NCI-H2227 (cell line): ENCODE data around the gene C17orf100.
A peak's percentile ranks its signal among the peaks of the same experiment; 100 is the strongest.

Source experiments
- DNase-seq: peaks from one replicate; lab custom pipeline; 2025; ENCODE audit not compliant: unreplicated experiment; lab: John Stamatoyannopoulos, UW

Gene C17orf100

GRCh38 chr17:6651354-6651918, at the start of gene C17orf100, which contains the start of gene MED31:
TSS of gene C17orf100 (plus strand) at chr17:6651762. CDS start at chr17:6651914, 152 bp downstream.
TSS of gene MED31 (minus strand) at chr17:6651605. CDS start at chr17:6651528, 77 bp downstream.
- peak; percentile 92 for DNase-seq

GRCh38 chr17:6602141-6602540, 49.4 kb upstream of the C17orf100 start:
- DNase-seq = no peak

GRCh38 chr17:6603744-6604325, 47.7 kb upstream of the C17orf100 start:
- no peak for DNase-seq

GRCh38 chr17:6605142-6605541, 46.4 kb upstream of the C17orf100 start:
- DNase-seq = no peak

- DNase-seq = no peak
Measured at GRCh38 chr17:6608321-6608720, 43.2 kb upstream of the C17orf100 start.

- DNase-seq = no peak
Measured at GRCh38 chr17:6610011-6610410, 41.6 kb upstream of the C17orf100 start.

GRCh38 chr17:6611231-6611630, 40.3 kb upstream of the C17orf100 start:
- no peak for DNase-seq

GRCh38 chr17:6623941-6624340, 27.6 kb upstream of the C17orf100 start:
- no peak for DNase-seq

- DNase-seq = no peak
Measured at GRCh38 chr17:6626616-6627015, 24.9 kb upstream of the C17orf100 start.

- no peak for DNase-seq
Measured at GRCh38 chr17:6627019-6627418, 24.5 kb upstream of the C17orf100 start.

- no peak for DNase-seq
Measured at GRCh38 chr17:6630390-6630789, 21.2 kb upstream of the C17orf100 start.

- DNase-seq = no peak
Measured at GRCh38 chr17:6632530-6632929, 19.0 kb upstream of the C17orf100 start.

GRCh38 chr17:6633263-6633662, 18.3 kb upstream of the C17orf100 start:
- DNase-seq = no peak

- DNase-seq = no peak
Measured at GRCh38 chr17:6636105-6636504, 15.5 kb upstream of the C17orf100 start.

- no peak for DNase-seq
Measured at GRCh38 chr17:6636616-6637457, 14.7 kb upstream of the C17orf100 start.

GRCh38 chr17:6637458-6637840, 14.1 kb upstream of the C17orf100 start:
- no peak for DNase-seq

- DNase-seq = no peak
Measured at GRCh38 chr17:6638046-6638908, 13.3 kb upstream of the C17orf100 start.

GRCh38 chr17:6639014-6639585, 12.5 kb upstream of the C17orf100 start:
- DNase-seq = no peak

GRCh38 chr17:6639586-6640535, 11.7 kb upstream of the C17orf100 start:
- no peak for DNase-seq
